ENCODE results near the gene C1orf226. TPM values are rescaled to one million over a fixed set of nuclear protein-coding genes. Genes with fewer than 3 reads are reported as not detected.

Gene C1orf226
- total RNA-seq, 4 donors from 2014 or later = 0.36 to 0.95 (median 0.60) TPM

GRCh38 chr1:162358928-162359327 is 22.6 kb upstream of the C1orf226 start:
- intact Hi-C loops (cut with DNase I; ENCODE audit: low total_unique reads) = no loop called here
- no peaks in the 10 kb centered on the region for H3K27me3 ChIP-seq
- H3K27ac ChIP-seq = no peak overlapping the region
- no peak overlapping the region for H3K4me3 ChIP-seq
- H3K36me3 ChIP-seq = no peaks in the 10 kb centered on the region
- TF ChIP-seq POLR2A (IDR thresholded peaks at IDR 0.05) (no peak), CTCF (IDR thresholded peaks at IDR 0.05 in 4 of 5, conservative IDR thresholded peaks at IDR 0.05 in 1 of 5) (no peak)
- DNase-seq (no peak), ATAC-seq (no peak)
- in situ Hi-C loops (cut with MboI; ENCODE audit: low sequenced_read_pairs in 4 of 4) = no loop called here
- H3K4me1 ChIP-seq = no peaks in the 10 kb centered on the region
- H3K9me3 ChIP-seq = no peaks in the 10 kb centered on the region

DNA sequence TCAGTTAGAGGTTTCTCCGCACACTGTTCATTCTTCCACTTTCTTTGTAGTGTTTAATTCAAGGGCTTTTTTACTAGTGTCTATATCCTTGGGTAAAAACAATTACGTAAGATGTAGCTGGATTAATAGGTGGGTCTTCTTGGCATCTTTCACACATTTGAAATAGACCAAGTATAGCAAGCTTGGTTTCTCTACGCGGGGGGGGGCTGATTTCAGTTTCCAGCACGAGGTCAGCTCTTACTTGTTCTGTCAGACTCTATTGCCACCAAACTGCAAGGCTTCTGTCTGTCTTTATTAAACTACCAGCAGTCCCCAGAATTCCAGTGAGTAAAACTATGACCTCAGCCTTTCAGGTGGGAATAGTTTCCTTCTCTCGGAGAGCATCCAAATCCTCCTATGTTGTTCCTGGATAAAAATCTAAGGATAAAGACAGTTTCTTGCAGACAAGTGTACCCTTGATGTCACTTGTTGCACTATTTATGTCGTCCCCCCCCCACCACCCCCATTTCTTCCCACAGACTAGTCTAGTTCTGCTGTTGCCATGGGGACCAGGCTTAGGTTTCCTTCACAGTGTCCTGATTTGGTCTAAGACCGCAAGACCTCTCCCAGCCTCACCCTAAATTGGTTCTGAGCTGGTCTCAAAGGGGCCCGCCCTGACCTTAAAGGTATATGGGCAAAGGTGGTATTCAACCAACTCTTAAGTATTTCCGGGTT is 21.8 kb upstream of the C1orf226 start:
- no peak for ATAC-seq
- in situ Hi-C loops (cut with MboI; ENCODE audit: low sequenced_read_pairs in 4 of 4) = no loop called here
- H3K4me3 ChIP-seq = no peak overlapping the region
- H3K9me3 ChIP-seq = no peaks in the 10 kb centered on the region
- H3K36me3 ChIP-seq = no peaks in the 10 kb centered on the region
- intact Hi-C loops (cut with DNase I; ENCODE audit: low total_unique reads) = no loop called here
- no peaks in the 10 kb centered on the region for H3K4me1 ChIP-seq
- H3K27ac ChIP-seq = no peak overlapping the region
- no peaks in the 10 kb centered on the region for H3K27me3 ChIP-seq
- no peak for DNase-seq
- TF ChIP-seq CTCF (IDR thresholded peaks at IDR 0.05 in 4 of 5, conservative IDR thresholded peaks at IDR 0.05 in 1 of 5) = no peak
- no peak for TF ChIP-seq POLR2A (IDR thresholded peaks at IDR 0.05)

DNA sequence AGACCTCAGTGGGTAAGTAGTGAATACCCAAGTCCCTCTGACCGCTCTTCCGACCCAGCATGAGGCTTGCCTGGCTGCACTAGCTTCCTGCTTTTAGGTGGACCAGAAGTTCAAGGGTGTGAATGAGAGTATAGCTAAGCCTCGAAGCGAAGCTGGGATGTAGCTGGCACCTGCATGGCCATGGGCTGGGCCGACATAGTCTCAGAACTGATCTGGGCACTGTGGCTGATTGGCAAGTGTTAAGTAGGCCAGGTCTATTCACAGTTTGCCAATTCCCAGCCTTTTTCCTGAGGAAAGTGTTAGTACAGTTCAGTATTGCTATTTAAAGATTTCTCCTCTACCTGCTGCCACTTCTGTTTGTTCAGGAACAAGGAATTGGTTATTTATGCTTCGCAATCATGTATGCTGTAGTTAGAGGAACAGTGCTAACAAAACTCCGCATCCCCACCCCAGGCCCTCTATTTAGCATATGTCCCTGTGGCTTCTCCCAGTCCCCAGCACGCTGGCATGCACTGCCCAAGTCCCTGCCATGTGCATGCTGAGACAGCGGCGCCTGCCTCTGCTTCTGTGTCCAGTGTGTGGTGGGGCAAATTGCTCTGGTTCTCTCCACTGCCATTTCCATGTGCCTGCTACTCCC is 21.2 kb upstream of the C1orf226 start:
- DNase-seq (no peak), ATAC-seq (no peak)
- Histone ChIP-seq H3K36me3 (no peaks in the 10 kb centered on the region), H3K4me1 (no peaks in the 10 kb centered on the region), H3K9me3 (no peaks in the 10 kb centered on the region), H3K27me3 (no peaks in the 10 kb centered on the region), H3K4me3 (no peak overlapping the region), H3K27ac (no peak overlapping the region)
- intact Hi-C loops (cut with DNase I; ENCODE audit: low total_unique reads) (no loop called here), in situ Hi-C loops (cut with MboI; ENCODE audit: low sequenced_read_pairs in 4 of 4) (no loop called here)
- TF ChIP-seq POLR2A (IDR thresholded peaks at IDR 0.05) (no peak), CTCF (IDR thresholded peaks at IDR 0.05 in 4 of 5, conservative IDR thresholded peaks at IDR 0.05 in 1 of 5) (no peak)

DNA sequence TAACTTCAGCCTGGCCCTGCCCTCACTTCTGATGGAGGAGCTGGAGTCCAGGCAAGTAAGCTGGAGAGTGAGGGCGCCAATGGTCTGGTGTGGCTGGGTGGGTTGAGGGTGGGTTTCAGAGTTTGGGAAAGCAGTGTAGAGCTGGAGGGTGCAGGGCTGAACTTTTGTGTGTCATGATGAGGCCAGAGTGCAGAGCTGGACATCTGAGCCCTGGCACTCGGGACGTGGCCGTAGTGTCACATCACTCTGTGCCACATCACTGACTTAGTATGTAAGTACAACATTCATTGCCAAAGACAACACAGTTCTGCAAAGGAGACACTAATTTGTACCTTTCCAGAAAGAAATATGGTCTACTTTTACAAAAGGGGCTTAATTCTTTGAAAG is 20.7 kb upstream of the C1orf226 start:
- Histone ChIP-seq H3K27me3 (no peaks in the 10 kb centered on the region), H3K4me3 (no peak overlapping the region), H3K4me1 (no peaks in the 10 kb centered on the region), H3K9me3 (no peaks in the 10 kb centered on the region), H3K27ac (no peak overlapping the region), H3K36me3 (no peaks in the 10 kb centered on the region)
- ATAC-seq = no peak
- DNase-seq = no peak
- TF ChIP-seq CTCF (IDR thresholded peaks at IDR 0.05 in 4 of 5, conservative IDR thresholded peaks at IDR 0.05 in 1 of 5) = no peak
- TF ChIP-seq POLR2A (IDR thresholded peaks at IDR 0.05) = no peak
- in situ Hi-C loops (cut with MboI; ENCODE audit: low sequenced_read_pairs in 4 of 4) = no loop called here
- intact Hi-C loops (cut with DNase I; ENCODE audit: low total_unique reads) = no loop called here

All from gastrocnemius medialis (tissue), 4 donors.